Osteocyte (in vitro differentiated cells): Measurements from ENCODE around the gene SYNE1. TPM values are rescaled to one million over a fixed set of nuclear protein-coding genes. Genes with fewer than 3 reads are reported as not detected.
A peak's percentile ranks its signal among the peaks of the same experiment; 100 is the strongest.

Experiments
- DNase-seq: peaks from one replicate; pipeline ENCODE4 v3.0.0; 2021; ENCODE audit warnings: mixed read lengths; ENCODE audit not compliant: unreplicated experiment; ENCODE audit errors: extremely low spot score
- H3K27ac Mint-ChIP-seq: one replicate; pipeline ENCODE4 v1.8.0; 2021; ENCODE audit warnings: mild to moderate bottlenecking, mixed read lengths; ENCODE audit not compliant: unreplicated experiment
- H3K27me3 Mint-ChIP-seq: one replicate; pipeline ENCODE4 v1.8.0; 2021; ENCODE audit warnings: mixed read lengths; ENCODE audit not compliant: unreplicated experiment
- H3K36me3 Mint-ChIP-seq: one replicate; pipeline ENCODE4 v1.8.0; 2021; ENCODE audit warnings: mixed read lengths; ENCODE audit not compliant: unreplicated experiment
- H3K4me1 Mint-ChIP-seq: one replicate; pipeline ENCODE4 v1.8.0; 2021; ENCODE audit warnings: mixed read lengths; ENCODE audit not compliant: unreplicated experiment
- H3K4me3 Mint-ChIP-seq: one replicate; pipeline ENCODE4 v1.8.0; 2021; ENCODE audit warnings: mild to moderate bottlenecking, moderate library complexity, mixed read lengths; ENCODE audit not compliant: unreplicated experiment
- H3K9me3 Mint-ChIP-seq: one replicate; pipeline ENCODE4 v1.8.0; 2021; ENCODE audit warnings: mixed read lengths; ENCODE audit not compliant: unreplicated experiment
- CTCF ChIP-seq: fragments of 200-600 bp; sonication (generic); IDR thresholded peaks from 2 replicates; pipeline ENCODE4 v1.5.0; 2021; ENCODE audit warnings: antibody characterized with exemption, mild to moderate bottlenecking, moderate library complexity
- total RNA-seq: library from RNA; stranded (reverse); gene quantifications from 2 replicates; pipeline ENCODE4 v1.2.1, GENCODE V29; 2021

The SYNE1 gene
- total RNA-seq, 1 donor from 2014 or later: 130 TPM

- peak; percentile 79 for TF ChIP-seq CTCF
- Mint-ChIP-seq H3K27me3 (no peaks in the 10 kb centered on the region), H3K4me3 (no peak overlapping the region), H3K36me3 (peaks cover 36% of the 10 kb centered on the region), H3K27ac (no peak overlapping the region), H3K9me3 (no peaks in the 10 kb centered on the region), H3K4me1 (peaks cover 26% of the 10 kb centered on the region)
- DNase-seq: no peak
Measured at GRCh38 chr6:152124429-152125074, 512.6 kb downstream of the SYNE1 start.

- no peaks in the 10 kb centered on the region for H3K9me3 Mint-ChIP-seq
- no peak overlapping the region for H3K4me3 Mint-ChIP-seq
- DNase-seq: no peak
- peaks cover 23% of the 10 kb centered on the region for H3K4me1 Mint-ChIP-seq
- H3K36me3 Mint-ChIP-seq: peaks cover 33% of the 10 kb centered on the region
- TF ChIP-seq CTCF: no peak
- no peaks in the 10 kb centered on the region for H3K27me3 Mint-ChIP-seq
- H3K27ac Mint-ChIP-seq: no peak overlapping the region
Measured at GRCh38 chr6:152123076-152123475, 514.1 kb downstream of the SYNE1 start.

- Mint-ChIP-seq H3K4me3 (no peak overlapping the region), H3K27me3 (no peaks in the 10 kb centered on the region), H3K36me3 (peaks cover 33% of the 10 kb centered on the region), H3K27ac (no peak overlapping the region), H3K9me3 (no peaks in the 10 kb centered on the region), H3K4me1 (peaks cover 23% of the 10 kb centered on the region)
- no peak for DNase-seq
- no peak for TF ChIP-seq CTCF
Measured at GRCh38 chr6:152122434-152122833, 514.7 kb downstream of the SYNE1 start.

GRCh38 chr6:152121910-152122309 lies 515.3 kb downstream of the SYNE1 start:
- Mint-ChIP-seq H3K27ac (no peak overlapping the region), H3K36me3 (peaks cover 33% of the 10 kb centered on the region), H3K4me3 (no peak overlapping the region), H3K9me3 (no peaks in the 10 kb centered on the region), H3K27me3 (no peaks in the 10 kb centered on the region), H3K4me1 (peaks cover 23% of the 10 kb centered on the region)
- no peak for DNase-seq
- no peak for TF ChIP-seq CTCF

- H3K9me3 Mint-ChIP-seq: no peaks in the 10 kb centered on the region
- no peaks in the 10 kb centered on the region for H3K27me3 Mint-ChIP-seq
- H3K4me1 Mint-ChIP-seq: peaks cover 23% of the 10 kb centered on the region
- H3K36me3 Mint-ChIP-seq: peaks cover 32% of the 10 kb centered on the region
- no peak for DNase-seq
- no peak overlapping the region for H3K27ac Mint-ChIP-seq
- H3K4me3 Mint-ChIP-seq: no peak overlapping the region
- TF ChIP-seq CTCF: no peak
Measured at GRCh38 chr6:152119831-152120230, 517.3 kb downstream of the SYNE1 start.
